ENCODE results near the gene CNTN5.

GRCh38 chr11:100190395-100190794 is 1169.6 kb downstream of the CNTN5 start:
- no peak for TF ChIP-seq ZNF175 (tag by site-specific recombination; IDR thresholded peaks at IDR 0.05)
- TF ChIP-seq ZNF558 (tag by site-specific recombination; IDR thresholded peaks at IDR 0.05), result no peak
- TF ChIP-seq REST (tag by site-specific recombination; IDR thresholded peaks at IDR 0.05), result no peak
- TF ChIP-seq CTCF (tag by site-specific recombination; IDR thresholded peaks at IDR 0.05), result no peak
- TF ChIP-seq ZNF639 (tag by site-specific recombination; IDR thresholded peaks at IDR 0.05), result no peak
- no peak for TF ChIP-seq HOXA7 (CRISPR knock-in tag; IDR thresholded peaks at IDR 0.05; ENCODE audit: borderline replicate concordance)
- no peak for TF ChIP-seq ZNF16 (tag by site-specific recombination; IDR thresholded peaks at IDR 0.05; ENCODE audit: low read depth)
- TF ChIP-seq ZNF184 (tag by site-specific recombination; IDR thresholded peaks at IDR 0.05), result no peak
- no peak for TF ChIP-seq ZNF18 (tag by site-specific recombination; IDR thresholded peaks at IDR 0.05)

All from HEK293 (cell line).